ENCODE results near the gene CHRNA4. TPM values are rescaled to one million over a fixed set of nuclear protein-coding genes. Genes with fewer than 3 reads are reported as not detected.

CHRNA4 gene
- total RNA-seq, 2 donors from 2014 or later, result not detected

GRCh38 chr20:63402181-63402859 is 41.2 kb upstream of the CHRNA4 start:
- Mint-ChIP-seq H3K27ac (no peak overlapping the region), H3K36me3 (ENCODE audit: insufficient read depth in 2 of 2) (no peaks in the 10 kb centered on the region), H3K9me3 (no peaks in the 10 kb centered on the region), H3K27me3 (ENCODE audit: low read depth) (no peaks in the 10 kb centered on the region), H3K4me3 (no peak overlapping the region), H3K4me1 (ENCODE audit: low read depth) (no peaks in the 10 kb centered on the region)
- DNase-seq (no peak), ATAC-seq (replicated peaks in 1 of 2) (no peak)

- DNase-seq, result no peak
- no peaks in the 10 kb centered on the region for H3K27me3 Mint-ChIP-seq (ENCODE audit: low read depth)
- no peak for ATAC-seq (replicated peaks in 1 of 2)
- no peaks in the 10 kb centered on the region for H3K4me1 Mint-ChIP-seq (ENCODE audit: low read depth)
- H3K36me3 Mint-ChIP-seq (ENCODE audit: insufficient read depth in 2 of 2), result no peaks in the 10 kb centered on the region
- no peak overlapping the region for H3K27ac Mint-ChIP-seq
- no peak overlapping the region for H3K4me3 Mint-ChIP-seq
- no peaks in the 10 kb centered on the region for H3K9me3 Mint-ChIP-seq
These were observed 40.4 kb upstream of the CHRNA4 start for GRCh38 chr20:63401384-63402110.

- Mint-ChIP-seq H3K9me3 (no peaks in the 10 kb centered on the region), H3K27me3 (ENCODE audit: low read depth) (no peaks in the 10 kb centered on the region), H3K36me3 (ENCODE audit: insufficient read depth in 2 of 2) (no peaks in the 10 kb centered on the region), H3K27ac (no peak overlapping the region), H3K4me1 (ENCODE audit: low read depth) (no peaks in the 10 kb centered on the region), H3K4me3 (no peak overlapping the region)
- ATAC-seq (replicated peaks in 1 of 2), result no peak
- no peak for DNase-seq
These were observed 39.5 kb upstream of the CHRNA4 start for GRCh38 chr20:63400486-63401210.

- H3K36me3 Mint-ChIP-seq (ENCODE audit: insufficient read depth in 2 of 2), result no peaks in the 10 kb centered on the region
- no peak for ATAC-seq (replicated peaks in 1 of 2)
- H3K4me3 Mint-ChIP-seq, result no peak overlapping the region
- DNase-seq, result no peak
- no peaks in the 10 kb centered on the region for H3K9me3 Mint-ChIP-seq
- no peaks in the 10 kb centered on the region for H3K4me1 Mint-ChIP-seq (ENCODE audit: low read depth)
- H3K27me3 Mint-ChIP-seq (ENCODE audit: low read depth), result no peaks in the 10 kb centered on the region
- no peak overlapping the region for H3K27ac Mint-ChIP-seq
These were observed 38.6 kb upstream of the CHRNA4 start for GRCh38 chr20:63399596-63400375.

- Mint-ChIP-seq H3K36me3 (ENCODE audit: insufficient read depth in 2 of 2) (no peaks in the 10 kb centered on the region), H3K27ac (no peak overlapping the region), H3K27me3 (ENCODE audit: low read depth) (no peaks in the 10 kb centered on the region), H3K4me1 (ENCODE audit: low read depth) (no peaks in the 10 kb centered on the region), H3K4me3 (no peak overlapping the region), H3K9me3 (no peaks in the 10 kb centered on the region)
- no peak for DNase-seq
- no peak for ATAC-seq (replicated peaks in 1 of 2)
These were observed 37.8 kb upstream of the CHRNA4 start for GRCh38 chr20:63398744-63399514.

- Mint-ChIP-seq H3K36me3 (ENCODE audit: insufficient read depth in 2 of 2) (no peaks in the 10 kb centered on the region), H3K4me3 (no peak overlapping the region), H3K27ac (no peak overlapping the region), H3K27me3 (ENCODE audit: low read depth) (no peaks in the 10 kb centered on the region), H3K9me3 (no peaks in the 10 kb centered on the region), H3K4me1 (ENCODE audit: low read depth) (no peaks in the 10 kb centered on the region)
- ATAC-seq (replicated peaks in 1 of 2) (no peak), DNase-seq (no peak)
These were observed 36.8 kb upstream of the CHRNA4 start for GRCh38 chr20:63397946-63398450.

- DNase-seq, result no peak
- no peak overlapping the region for H3K27ac Mint-ChIP-seq
- no peaks in the 10 kb centered on the region for H3K4me1 Mint-ChIP-seq (ENCODE audit: low read depth)
- H3K9me3 Mint-ChIP-seq, result no peaks in the 10 kb centered on the region
- H3K4me3 Mint-ChIP-seq, result no peak overlapping the region
- H3K27me3 Mint-ChIP-seq (ENCODE audit: low read depth), result no peaks in the 10 kb centered on the region
- H3K36me3 Mint-ChIP-seq (ENCODE audit: insufficient read depth in 2 of 2), result no peaks in the 10 kb centered on the region
- ATAC-seq (replicated peaks in 1 of 2), result no peak
These were observed 36.1 kb upstream of the CHRNA4 start for GRCh38 chr20:63397155-63397843.

DNA sequence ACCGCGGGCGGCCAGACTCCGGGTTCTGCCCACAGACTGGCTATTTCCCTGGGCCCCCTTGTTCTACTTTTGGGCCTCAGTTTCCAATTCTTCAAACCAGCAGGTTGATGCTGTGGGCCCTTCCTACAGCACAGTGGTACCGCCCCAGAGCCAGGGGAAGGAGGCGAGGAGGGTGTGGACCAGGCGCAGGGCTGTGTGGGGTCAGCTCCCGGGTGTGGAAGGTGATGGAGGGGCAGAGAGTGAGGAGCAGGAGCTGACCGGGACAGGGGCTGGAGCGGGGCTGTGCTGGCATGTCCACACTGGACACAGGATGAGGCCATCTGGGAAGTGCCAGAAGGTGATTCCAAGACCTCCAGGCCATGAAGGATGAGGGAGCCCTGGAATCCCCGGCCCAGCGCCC is 35.2 kb upstream of the CHRNA4 start:
- Mint-ChIP-seq H3K27me3 (ENCODE audit: low read depth) (no peaks in the 10 kb centered on the region), H3K4me3 (no peak overlapping the region), H3K36me3 (ENCODE audit: insufficient read depth in 2 of 2) (no peaks in the 10 kb centered on the region), H3K4me1 (ENCODE audit: low read depth) (no peaks in the 10 kb centered on the region), H3K9me3 (no peaks in the 10 kb centered on the region), H3K27ac (no peak overlapping the region)
- DNase-seq (no peak), ATAC-seq (replicated peaks in 1 of 2) (no peak)

DNA sequence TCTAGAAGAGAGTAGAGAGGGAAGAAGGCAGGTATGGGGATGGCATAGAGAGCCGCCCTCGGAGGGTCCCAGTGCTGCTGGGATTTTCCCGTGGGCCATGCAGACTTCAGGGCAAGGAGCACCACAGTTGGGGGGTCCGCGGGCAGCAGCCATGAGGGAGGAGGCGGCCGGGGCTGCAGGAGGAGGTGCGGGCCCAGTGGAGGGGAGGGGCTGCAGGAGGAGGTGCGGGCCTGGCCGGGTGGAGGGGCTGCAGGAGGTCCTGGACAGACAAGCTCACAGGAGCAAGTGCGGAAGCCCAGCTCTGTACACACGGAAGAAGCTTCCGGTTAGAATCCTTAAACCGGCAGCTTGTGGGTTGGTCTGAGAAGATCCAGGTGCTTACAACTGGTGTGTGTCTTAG is 34.6 kb upstream of the CHRNA4 start:
- no peak overlapping the region for H3K4me3 Mint-ChIP-seq
- H3K4me1 Mint-ChIP-seq (ENCODE audit: low read depth), result no peaks in the 10 kb centered on the region
- no peak for ATAC-seq (replicated peaks in 1 of 2)
- H3K27me3 Mint-ChIP-seq (ENCODE audit: low read depth), result no peaks in the 10 kb centered on the region
- H3K27ac Mint-ChIP-seq, result no peak overlapping the region
- H3K36me3 Mint-ChIP-seq (ENCODE audit: insufficient read depth in 2 of 2), result no peaks in the 10 kb centered on the region
- no peak for DNase-seq
- no peaks in the 10 kb centered on the region for H3K9me3 Mint-ChIP-seq

- Mint-ChIP-seq H3K9me3 (no peaks in the 10 kb centered on the region), H3K36me3 (ENCODE audit: insufficient read depth in 2 of 2) (no peaks in the 10 kb centered on the region), H3K27ac (no peak overlapping the region), H3K4me3 (no peak overlapping the region), H3K27me3 (ENCODE audit: low read depth) (no peaks in the 10 kb centered on the region), H3K4me1 (ENCODE audit: low read depth) (no peaks in the 10 kb centered on the region)
- ATAC-seq (replicated peaks in 1 of 2), result no peak
- no peak for DNase-seq
These were observed 33.8 kb upstream of the CHRNA4 start for GRCh38 chr20:63394920-63395455.

GRCh38 chr20:63394069-63394919 is 33.1 kb upstream of the CHRNA4 start:
- no peak for ATAC-seq (replicated peaks in 1 of 2)
- Mint-ChIP-seq H3K27me3 (ENCODE audit: low read depth) (no peaks in the 10 kb centered on the region), H3K9me3 (no peaks in the 10 kb centered on the region), H3K27ac (no peak overlapping the region), H3K4me3 (no peak overlapping the region), H3K4me1 (ENCODE audit: low read depth) (no peaks in the 10 kb centered on the region), H3K36me3 (ENCODE audit: insufficient read depth in 2 of 2) (no peaks in the 10 kb centered on the region)
- DNase-seq, result no peak

Data from activated T-cell treated with anti-CD3 and anti-CD28 coated beads, Interleukin-2, amount 50 U/mL, for 72 hours (primary cell).